Measurements from ENCODE around the gene LPIN1. TPM values are rescaled to one million over a fixed set of nuclear protein-coding genes. Genes with fewer than 3 reads are reported as not detected.

Gene LPIN1
- total RNA-seq, 1 donor from 2014 or later = 13.8 TPM

DNA sequence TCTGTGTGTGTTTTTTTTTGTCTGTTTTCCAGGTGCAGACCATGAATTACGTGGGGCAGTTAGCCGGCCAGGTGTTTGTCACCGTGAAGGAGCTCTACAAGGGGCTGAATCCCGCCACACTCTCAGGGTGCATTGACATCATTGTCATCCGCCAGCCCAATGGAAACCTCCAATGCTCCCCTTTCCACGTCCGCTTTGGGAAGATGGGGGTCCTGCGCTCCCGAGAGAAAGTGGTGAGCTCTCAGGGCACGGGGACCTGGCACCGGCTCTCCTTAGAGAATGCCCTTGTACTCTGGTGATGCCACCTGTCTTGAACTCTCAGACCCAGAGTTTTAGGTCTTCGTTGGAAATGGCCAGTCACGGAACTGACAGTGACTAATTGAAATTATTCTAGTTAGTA is 19.1 kb downstream of the LPIN1 start:
- Histone ChIP-seq H3K27ac (no peak overlapping the region), H3K4me1 (no peaks in the 10 kb centered on the region), H3K36me3 (peaks cover 21 to 51% of the 10 kb centered on the region in 2 donors), H3K4me3 (no peak overlapping the region), H3K9me3 (no peaks in the 10 kb centered on the region), H3K27me3 (no peaks in the 10 kb centered on the region)
- TF ChIP-seq, protein P1, sequence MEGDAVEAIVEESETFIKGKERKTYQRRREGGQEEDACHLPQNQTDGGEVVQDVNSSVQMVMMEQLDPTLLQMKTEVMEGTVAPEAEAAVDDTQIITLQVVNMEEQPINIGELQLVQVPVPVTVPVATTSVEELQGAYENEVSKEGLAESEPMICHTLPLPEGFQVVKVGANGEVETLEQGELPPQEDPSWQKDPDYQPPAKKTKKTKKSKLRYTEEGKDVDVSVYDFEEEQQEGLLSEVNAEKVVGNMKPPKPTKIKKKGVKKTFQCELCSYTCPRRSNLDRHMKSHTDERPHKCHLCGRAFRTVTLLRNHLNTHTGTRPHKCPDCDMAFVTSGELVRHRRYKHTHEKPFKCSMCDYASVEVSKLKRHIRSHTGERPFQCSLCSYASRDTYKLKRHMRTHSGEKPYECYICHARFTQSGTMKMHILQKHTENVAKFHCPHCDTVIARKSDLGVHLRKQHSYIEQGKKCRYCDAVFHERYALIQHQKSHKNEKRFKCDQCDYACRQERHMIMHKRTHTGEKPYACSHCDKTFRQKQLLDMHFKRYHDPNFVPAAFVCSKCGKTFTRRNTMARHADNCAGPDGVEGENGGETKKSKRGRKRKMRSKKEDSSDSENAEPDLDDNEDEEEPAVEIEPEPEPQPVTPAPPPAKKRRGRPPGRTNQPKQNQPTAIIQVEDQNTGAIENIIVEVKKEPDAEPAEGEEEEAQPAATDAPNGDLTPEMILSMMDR (IDR thresholded peaks at IDR 0.05) = no peak
- DNase-seq (ENCODE audit: low spot score in 2 of 2) = no peak
- intact Hi-C loops (cut with DNase I) = no loop called here

GRCh38 chr2:11766016-11766415 is 19.6 kb downstream of the LPIN1 start:
- peaks cover 24 to 55% of the 10 kb centered on the region in 2 donors for H3K36me3 ChIP-seq
- H3K9me3 ChIP-seq = no peaks in the 10 kb centered on the region
- TF ChIP-seq, protein P1 (IDR thresholded peaks at IDR 0.05) = no peak
- no peak for DNase-seq (ENCODE audit: low spot score in 2 of 2)
- no peak overlapping the region for H3K27ac ChIP-seq
- H3K27me3 ChIP-seq = no peaks in the 10 kb centered on the region
- intact Hi-C loops (cut with DNase I) = no loop called here
- no peaks in the 10 kb centered on the region for H3K4me1 ChIP-seq
- H3K4me3 ChIP-seq = no peak overlapping the region

GRCh38 chr2:11767779-11768178 is 21.3 kb downstream of the LPIN1 start:
- no peaks in the 10 kb centered on the region for H3K4me1 ChIP-seq
- H3K36me3 ChIP-seq = peaks cover 29 to 69% of the 10 kb centered on the region in 2 donors
- H3K27me3 ChIP-seq = no peaks in the 10 kb centered on the region
- no peak overlapping the region for H3K27ac ChIP-seq
- intact Hi-C loops (cut with DNase I) = no loop called here
- H3K4me3 ChIP-seq = no peak overlapping the region
- DNase-seq (ENCODE audit: low spot score in 2 of 2) = no peak
- H3K9me3 ChIP-seq = no peaks in the 10 kb centered on the region
- TF ChIP-seq, protein P1 (IDR thresholded peaks at IDR 0.05) = no peak

GRCh38 chr2:11768946-11769345 is 22.5 kb downstream of the LPIN1 start:
- no peak for DNase-seq (ENCODE audit: low spot score in 2 of 2)
- Histone ChIP-seq H3K4me1 (no peaks in the 10 kb centered on the region), H3K9me3 (no peaks in the 10 kb centered on the region), H3K4me3 (no peak overlapping the region), H3K36me3 (peaks cover 38 to 75% of the 10 kb centered on the region in 2 donors), H3K27ac (no peak overlapping the region), H3K27me3 (no peaks in the 10 kb centered on the region)
- TF ChIP-seq, protein P1 (IDR thresholded peaks at IDR 0.05) = no peak
- intact Hi-C loops (cut with DNase I) = no loop called here

DNA sequence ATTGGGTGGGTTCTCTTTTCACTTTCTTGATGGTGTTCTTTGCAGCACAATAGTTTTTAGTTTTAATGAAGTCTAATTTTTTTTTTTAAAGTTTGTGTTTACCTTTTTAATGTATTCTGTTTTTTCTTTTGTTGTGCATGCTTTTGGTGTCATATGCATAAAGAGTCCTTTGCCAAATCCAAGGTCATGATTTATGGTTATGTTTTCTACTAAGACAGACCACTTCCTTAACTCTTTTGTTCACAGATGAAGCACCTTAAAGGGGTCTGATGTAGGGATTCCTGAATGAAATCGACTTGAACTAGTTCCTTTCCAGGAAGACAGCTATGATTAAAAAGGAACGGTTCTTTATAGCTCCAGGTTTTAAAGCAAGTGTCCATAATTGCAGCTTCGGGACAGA is 23.1 kb downstream of the LPIN1 start:
- H3K4me1 ChIP-seq = no peaks in the 10 kb centered on the region
- no peaks in the 10 kb centered on the region for H3K9me3 ChIP-seq
- intact Hi-C loops (cut with DNase I) = no loop called here
- H3K27me3 ChIP-seq = no peaks in the 10 kb centered on the region
- DNase-seq (ENCODE audit: low spot score in 2 of 2) = no peak
- TF ChIP-seq, protein P1 (IDR thresholded peaks at IDR 0.05) = no peak
- no peak overlapping the region for H3K27ac ChIP-seq
- H3K4me3 ChIP-seq = no peak overlapping the region
- peaks cover 43 to 80% of the 10 kb centered on the region in 2 donors for H3K36me3 ChIP-seq

All from ascending aorta (tissue), 2 donors.